B cell (primary cell): ENCODE data around the gene STYX. TPM values are rescaled to one million over a fixed set of nuclear protein-coding genes. Genes with fewer than 3 reads are reported as not detected.
A peak's percentile ranks its signal among the peaks of the same experiment; 100 is the strongest.

ENCODE experiments used
- ATAC-seq: fragments of 200-7000 bp; cut with Tn5 transposase; one replicate; pipeline ENCODE4 v1.10.0; 2021; ENCODE audit warnings: low read depth, mild to moderate bottlenecking, moderate number of reproducible peaks, moderate library complexity
- CTCF ChIA-PET: fragments of 350-600 bp; sonication (Branson Sonifier 250); formaldehyde crosslinking; loops from one replicate; lab custom pipeline; 2021; ENCODE audit warnings: antibody characterized with exemption, inconsistent platforms; lab: Charles Lee
- POLR2A ChIA-PET: fragments of 350-600 bp; sonication (Branson Sonifier 250); formaldehyde crosslinking; loops from one replicate; lab custom pipeline; 2021; ENCODE audit warnings: antibody characterized with exemption; lab: Charles Lee
- DNase-seq: peaks from one replicate; pipeline ENCODE4 v3.0.0; 2013
- H2AFZ ChIP-seq: 2 replicates; pipeline ENCODE4 v1.6.1; 2012; ENCODE audit warnings: mild to moderate bottlenecking, low read depth, low read length; ENCODE audit not compliant: insufficient read depth, poor library complexity, severe bottlenecking
- H3K27ac ChIP-seq, 2 donors: 1 replicate in 1 of 2; 2 replicates in 1 of 2; pipeline ENCODE4 v1.5.1; 2012 to 2013; ENCODE audit warnings: low read length in 2 of 2, mild to moderate bottlenecking in 2 of 2, moderate library complexity in 1 of 2
- H3K27me3 ChIP-seq, 4 experiments: fragments of 200-600 bp in 1 of 4; sonication (generic) in 1 of 4; replicated peaks in 1 of 4; 1 replicate in 2 of 4; 2 replicates in 2 of 4; pipeline versions ENCODE4 v1.6.1 to v1.7.0; 2013 to 2016; ENCODE audit warnings: low read length in 3 of 4, mild to moderate bottlenecking in 2 of 4, mixed read lengths in 1 of 4, moderate library complexity in 1 of 4; ENCODE audit not compliant: insufficient read depth in 4 of 4, control insufficient read depth in 3 of 4; ENCODE audit errors: control extremely low read depth in 1 of 4
- H3K36me3 ChIP-seq, 2 experiments: replicated peaks in 1 of 2; 1 replicate in 1 of 2; 2 replicates in 1 of 2; pipeline versions ENCODE4 v1.6.1 to v1.7.1; 2013; ENCODE audit warnings: low read length in 1 of 2; ENCODE audit not compliant: insufficient read depth in 2 of 2, control insufficient read depth in 1 of 2; ENCODE audit errors: control extremely low read depth in 1 of 2, extremely low read depth in 1 of 2
- H3K4me1 ChIP-seq, 2 donors: fragments of 200-600 bp in 1 of 2; sonication (generic) in 1 of 2; 1 replicate in 1 of 2; 2 replicates in 1 of 2; pipeline versions ENCODE4 v1.5.1 to v1.6.1; 2013 to 2017; ENCODE audit warnings: low read length in 2 of 2; ENCODE audit not compliant: control insufficient read depth in 2 of 2, insufficient read depth in 2 of 2
- H3K4me2 ChIP-seq: replicated peaks from 2 replicates; pipeline ENCODE3; 2012; ENCODE audit warnings: mild to moderate bottlenecking, low read depth, low read length; ENCODE audit not compliant: poor library complexity, severe bottlenecking
- H3K4me3 ChIP-seq, 5 experiments: fragments of 200-600 bp in 1 of 5; sonication (generic) in 1 of 5; 1 replicate in 3 of 5; 2 replicates in 2 of 5; pipeline versions ENCODE4 v1.5.1 to v1.7.0; 2011 to 2016; ENCODE audit warnings: low read length in 4 of 5, mild to moderate bottlenecking in 4 of 5, low read depth in 2 of 5, control low read depth in 1 of 5, moderate library complexity in 1 of 5; ENCODE audit not compliant: insufficient read depth in 1 of 5; ENCODE audit errors: control extremely low read depth in 1 of 5, extremely low read depth in 1 of 5
- H3K79me2 ChIP-seq: fragments of 200-600 bp; sonication (generic); one replicate; pipeline ENCODE4 v1.6.0; 2016; ENCODE audit warnings: low read length; ENCODE audit not compliant: control insufficient read depth, insufficient read depth
- H3K9ac ChIP-seq: fragments of 200-600 bp; sonication (generic); 2 replicates; pipeline ENCODE4 v1.6.1; 2017; ENCODE audit warnings: mild to moderate bottlenecking, low read length, moderate library complexity
- H3K9me3 ChIP-seq, 3 donors: one replicate each; pipeline versions ENCODE4 v1.6.1 to v1.7.1; 2013; ENCODE audit warnings: low read length in 2 of 3; ENCODE audit not compliant: control insufficient read depth in 2 of 3, insufficient read depth in 1 of 3; ENCODE audit errors: control extremely low read depth in 1 of 3
- H4K20me1 ChIP-seq: 2 replicates; pipeline ENCODE4 v1.6.0; 2012; ENCODE audit warnings: mild to moderate bottlenecking, low read length; ENCODE audit not compliant: insufficient read depth, control insufficient read depth, poor library complexity, severe bottlenecking
- H3K27ac Mint-ChIP-seq: one replicate; pipeline ENCODE4 v1.8.0; 2021; ENCODE audit warnings: mixed read lengths
- H3K27me3 Mint-ChIP-seq: one replicate; pipeline ENCODE4 v1.8.0; 2021; ENCODE audit warnings: mixed read lengths
- H3K4me1 Mint-ChIP-seq: one replicate; pipeline ENCODE4 v1.8.0; 2021; ENCODE audit warnings: mixed read lengths
- H3K4me3 Mint-ChIP-seq: one replicate; pipeline ENCODE4 v1.8.0; 2021; ENCODE audit warnings: mixed read lengths
- H3K9me3 Mint-ChIP-seq: one replicate; pipeline ENCODE4 v1.8.0; 2022; ENCODE audit warnings: mixed read lengths; ENCODE audit not compliant: insufficient read depth
- EZH2 ChIP-seq: IDR thresholded peaks from 2 replicates; pipeline ENCODE4 v1.6.1; 2012; ENCODE audit warnings: borderline replicate concordance, low read depth, mild to moderate bottlenecking, moderate library complexity, low read length; ENCODE audit not compliant: insufficient read depth, poor library complexity, severe bottlenecking
- WGBS: methylation state at CpG from one replicate; pipeline ENCODE4 v1.1.5; 2013; ENCODE audit warnings: missing lambda C conversion rate; ENCODE audit not compliant: insufficient coverage; 5-methylcytosine and 5-hydroxymethylcytosine counted together
- intact Hi-C: fragments of 100-400 bp; cut with micrococcal nuclease; formaldehyde crosslinking; loops from one replicate; pipeline ENCODE4 v1.10.0; 2022
- polyA plus RNA-seq: library from polyadenylated mRNA; depleted of rRNA; stranded (reverse); fragments of >200 nt; gene quantifications from 2 replicates; pipeline ENCODE4 v1.2.3, GENCODE V29; 2012
- total RNA-seq, 2 donors: library from RNA; stranded (reverse); fragments of 120-200 nt in 1 of 2; gene quantifications; 1 replicate in 1 of 2; 2 replicates in 1 of 2; pipeline versions ENCODE4 v1.2.3 to v1.2.4, GENCODE V29; 2013 to 2022
- TF ChIP-seq, protein P1 (sequence below): fragments of 200-600 bp; IDR thresholded peaks from one replicate; pipeline ENCODE4 v1.8.0; 2022; ENCODE audit warnings: antibody characterized with exemption, mild to moderate bottlenecking

STYX gene
- total and polyA plus RNA-seq, 2 donors (not counting 1 experiment from before 2014, with no cell fraction given), result 5.0 to 15.7 TPM

DNA sequence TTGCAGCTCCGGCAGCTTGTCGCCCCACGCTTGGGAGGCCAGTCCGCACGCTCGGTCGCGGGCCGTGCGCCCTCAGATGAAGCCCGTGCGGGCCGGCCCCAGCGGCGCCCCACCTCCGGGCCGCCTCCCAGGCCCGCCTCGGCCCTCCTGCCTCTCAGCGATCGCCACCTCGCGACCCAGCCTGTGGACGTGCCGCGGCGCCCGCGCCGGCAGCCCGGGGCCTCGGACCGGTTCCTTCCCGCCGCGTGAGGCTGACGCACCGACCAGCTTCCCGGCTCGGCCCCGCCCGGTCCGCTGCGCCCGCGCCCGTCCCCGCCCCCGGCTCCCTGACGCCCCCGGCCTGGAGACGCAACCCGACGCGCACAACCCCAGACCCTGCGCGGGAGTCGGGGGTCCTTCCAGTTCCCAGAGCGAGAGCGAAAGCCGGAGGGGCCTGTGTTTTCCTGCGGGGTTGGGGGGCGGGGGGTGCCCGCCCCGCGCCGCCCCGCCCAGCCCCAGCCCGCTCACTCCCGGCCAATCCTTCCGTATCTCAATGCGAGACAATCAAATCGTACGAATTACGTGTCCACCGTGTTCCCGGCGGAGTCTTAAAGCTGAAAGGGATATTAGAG is 34.4 kb upstream of the STYX start, which contains the start of gene ERO1A:
TSS of gene ERO1A (minus strand) at position 78 of the 611 bp plus-strand sequence. CDS start at position 1, 77 bp downstream.
- no peaks in the 10 kb centered on the region for H3K36me3 ChIP-seq
- H3K27me3 ChIP-seq, result no peaks in the 10 kb centered on the region
- H4K20me1 ChIP-seq, result no peaks in the 10 kb centered on the region
- Mint-ChIP-seq H3K9me3 (no peaks in the 10 kb centered on the region), H3K27ac (peak within 1 kb of the TSS; percentile 93), H3K4me3 (peak within 1 kb of the TSS; percentile 96), H3K4me1 (peaks cover 26% of the 10 kb centered on the region), H3K27me3 (no peaks in the 10 kb centered on the region)
- CTCF ChIA-PET, result interaction anchor here (1.0 kb wide), 1 partner anchor 143 kb away, joined by 3 read pairs; the partner anchor contains the start of genes GPR137C and TXNDC16
- H3K4me2 ChIP-seq, result peak within 1 kb of the TSS; percentile 89
- peak; percentile 79 for DNase-seq
- peak within 1 kb of the TSS; percentile 83 for H3K9ac ChIP-seq
- peaks cover 5 to 7% of the 10 kb centered on the region in 2 donors for H3K4me1 ChIP-seq
- H3K4me3 ChIP-seq, result peak within 1 kb of the TSS; percentile 86 to 94 (median 89)
- no peaks in the 10 kb centered on the region for H3K9me3 ChIP-seq
- POLR2A ChIA-PET, result interaction anchor here (0.6 to 1.3 kb wide), 4 partner anchors 95 to 457 kb away, joined by 3 read pairs; partner anchors contain the start of genes DDHD1 and TXNDC16
- H2AFZ ChIP-seq, result peak within 1 kb of the TSS; percentile 91
- H3K27ac ChIP-seq, result peak within 1 kb of the TSS; percentile 70 to 87
- TF ChIP-seq, protein P1, sequence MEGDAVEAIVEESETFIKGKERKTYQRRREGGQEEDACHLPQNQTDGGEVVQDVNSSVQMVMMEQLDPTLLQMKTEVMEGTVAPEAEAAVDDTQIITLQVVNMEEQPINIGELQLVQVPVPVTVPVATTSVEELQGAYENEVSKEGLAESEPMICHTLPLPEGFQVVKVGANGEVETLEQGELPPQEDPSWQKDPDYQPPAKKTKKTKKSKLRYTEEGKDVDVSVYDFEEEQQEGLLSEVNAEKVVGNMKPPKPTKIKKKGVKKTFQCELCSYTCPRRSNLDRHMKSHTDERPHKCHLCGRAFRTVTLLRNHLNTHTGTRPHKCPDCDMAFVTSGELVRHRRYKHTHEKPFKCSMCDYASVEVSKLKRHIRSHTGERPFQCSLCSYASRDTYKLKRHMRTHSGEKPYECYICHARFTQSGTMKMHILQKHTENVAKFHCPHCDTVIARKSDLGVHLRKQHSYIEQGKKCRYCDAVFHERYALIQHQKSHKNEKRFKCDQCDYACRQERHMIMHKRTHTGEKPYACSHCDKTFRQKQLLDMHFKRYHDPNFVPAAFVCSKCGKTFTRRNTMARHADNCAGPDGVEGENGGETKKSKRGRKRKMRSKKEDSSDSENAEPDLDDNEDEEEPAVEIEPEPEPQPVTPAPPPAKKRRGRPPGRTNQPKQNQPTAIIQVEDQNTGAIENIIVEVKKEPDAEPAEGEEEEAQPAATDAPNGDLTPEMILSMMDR, result no peak
- no peak for TF ChIP-seq EZH2
- peaks cover 42% of the 10 kb centered on the region for H3K79me2 ChIP-seq
- intact Hi-C loops, result loop anchor here (1.0 to 10.0 kb wide), 3 partner anchors 37 to 1601 kb away; partner anchors contain the start of genes GPR137C, STYX, TRIM9 and TXNDC16
- peak; percentile 77 for ATAC-seq
- under 1% methylated on average over 61 of the region's 78 CpGs for WGBS

DNA sequence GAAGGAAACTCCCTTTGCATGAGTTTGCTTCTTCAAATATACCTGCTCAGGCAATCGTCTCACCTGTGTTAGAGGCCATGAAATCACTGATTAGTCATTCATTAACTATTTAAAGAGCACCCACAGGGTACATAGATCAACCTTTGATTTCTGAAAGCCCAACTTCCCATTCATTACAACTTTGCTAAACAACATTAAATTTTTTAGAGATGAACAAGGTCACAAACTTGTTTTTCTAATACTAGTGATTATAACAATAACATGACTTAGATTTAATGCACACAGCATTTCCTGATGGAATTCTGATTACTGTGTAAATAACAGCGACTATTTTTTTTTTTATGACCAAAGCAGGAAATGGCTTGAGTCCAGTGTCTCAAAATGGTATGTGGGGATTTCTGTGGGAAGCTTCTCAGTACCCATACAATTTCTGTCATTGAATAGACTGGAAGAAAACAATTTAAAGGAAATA is 29.2 kb upstream of the STYX start:
- Histone ChIP-seq H3K9me3 (no peaks in the 10 kb centered on the region), H2AFZ (no peak overlapping the region), H3K4me2 (no peak overlapping the region), H3K4me1 (peaks cover 0 to 3% of the 10 kb centered on the region in 2 donors), H3K27ac (no peak overlapping the region), H3K27me3 (no peaks in the 10 kb centered on the region), H4K20me1 (no peaks in the 10 kb centered on the region), H3K36me3 (no peaks in the 10 kb centered on the region), H3K9ac (no peak overlapping the region), H3K4me3 (no peak overlapping the region), H3K79me2 (peaks cover 5% of the 10 kb centered on the region)
- Mint-ChIP-seq H3K27me3 (no peaks in the 10 kb centered on the region), H3K4me1 (peaks cover 2% of the 10 kb centered on the region), H3K9me3 (no peaks in the 10 kb centered on the region), H3K27ac (no peak overlapping the region), H3K4me3 (no peak overlapping the region)
- 53% methylated on average over 2 of the region's 2 CpGs for WGBS
- POLR2A ChIA-PET, result no interaction called here
- CTCF ChIA-PET, result no interaction called here
- intact Hi-C loops, result loop anchor here (10.0 kb wide), 2 partner anchors 856 to 1694 kb away; partner anchors contain the start of gene CDKN3
- DNase-seq, result no peak
- no peak for ATAC-seq
- TF ChIP-seq, protein P1, result no peak
- no peak for TF ChIP-seq EZH2
